HL-60 (cell line): Measurements from ENCODE around the gene MAN1C1.

Experiments used
- DNase-seq, 2 experiments: peaks; one replicate each; pipeline ENCODE4 v3.0.0-alpha.2; 2010 to 2020; ENCODE audit warnings: low read depth in 1 of 2, low spot score in 1 of 2
- H3K27ac ChIP-seq: fragments of 250-450 bp; sonication (Bioruptor Pico); replicated peaks from 2 replicates; pipeline ENCODE4 v1.5.1; 2020; ENCODE audit warnings: mild to moderate bottlenecking, moderate library complexity
- H3K27me3 ChIP-seq: fragments of 250-450 bp; sonication (Bioruptor Pico); 2 replicates; pipeline ENCODE4 v1.5.1; 2021; ENCODE audit warnings: mild to moderate bottlenecking, moderate library complexity; ENCODE audit not compliant: insufficient read depth, poor library complexity, severe bottlenecking
- H3K4me3 ChIP-seq: replicated peaks from 2 replicates; pipeline ENCODE4 v1.5.1; 2011; ENCODE audit warnings: mild to moderate bottlenecking, control low read depth, low read length; ENCODE audit not compliant: insufficient read depth
- GABPA ChIP-seq: IDR thresholded peaks from 2 replicates; pipeline ENCODE4 v1.6.1; 2012; ENCODE audit warnings: low read depth
- POLR2AphosphoS5 ChIP-seq: IDR thresholded peaks from 2 replicates; pipeline ENCODE4 v1.6.1; 2012; ENCODE audit warnings: low read depth
- SPI1 ChIP-seq: IDR thresholded peaks from 2 replicates; pipeline ENCODE4 v1.6.1; 2012; ENCODE audit warnings: low read depth, mild to moderate bottlenecking, borderline replicate concordance
- TF ChIP-seq, protein P1 (sequence below): IDR thresholded peaks from one replicate; pipeline ENCODE4 v1.5.1; 2011; ENCODE audit warnings: low read length, control low read depth, inconsistent platforms; ENCODE audit not compliant: insufficient read depth
- TF ChIP-seq, protein P2 (sequence below): IDR thresholded peaks from 2 replicates; pipeline ENCODE4 v1.6.1; 2012; ENCODE audit warnings: low read depth; ENCODE audit not compliant: insufficient replicate concordance

Gene MAN1C1

DNA sequence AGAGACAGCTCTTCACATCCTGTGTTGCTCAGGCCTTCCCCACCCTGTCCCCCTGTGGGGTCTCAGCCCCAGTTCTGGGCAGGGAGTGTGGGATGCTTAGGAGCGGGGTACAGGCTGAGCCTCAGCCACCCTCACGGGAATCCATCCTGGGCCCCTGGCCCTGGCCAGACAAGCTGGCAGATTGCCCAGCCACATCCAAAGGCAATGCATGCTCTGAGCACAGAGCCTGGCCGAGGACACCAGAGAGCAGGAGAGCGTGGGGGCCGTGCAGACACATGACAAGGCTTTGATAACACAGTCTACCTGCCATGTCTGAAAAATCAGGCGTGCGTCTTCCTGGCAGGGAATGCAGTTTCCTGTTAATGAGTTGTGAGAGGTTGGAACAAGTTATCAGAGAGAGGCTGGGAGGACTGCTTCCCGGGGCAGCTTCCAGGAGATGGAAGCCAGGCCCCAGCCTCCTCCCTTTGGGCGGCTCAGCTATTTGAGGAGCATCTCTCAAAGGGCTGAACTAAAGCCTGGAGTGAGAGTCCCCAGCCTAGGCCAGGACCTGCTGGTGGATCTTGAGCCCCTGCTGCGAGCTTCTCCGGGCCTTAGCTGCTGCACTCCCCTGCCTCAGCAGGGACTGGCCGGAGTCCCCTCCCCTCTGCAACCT, 111.2 kb downstream of the MAN1C1 start:
- Histone ChIP-seq H3K27me3 (peaks cover 4% of the 10 kb centered on the region), H3K4me3 (no peak overlapping the region), H3K27ac (no peak overlapping the region)
- DNase-seq = no peak
- no peak for TF ChIP-seq POLR2AphosphoS5
- no peak for TF ChIP-seq GABPA
- TF ChIP-seq, protein P1, sequence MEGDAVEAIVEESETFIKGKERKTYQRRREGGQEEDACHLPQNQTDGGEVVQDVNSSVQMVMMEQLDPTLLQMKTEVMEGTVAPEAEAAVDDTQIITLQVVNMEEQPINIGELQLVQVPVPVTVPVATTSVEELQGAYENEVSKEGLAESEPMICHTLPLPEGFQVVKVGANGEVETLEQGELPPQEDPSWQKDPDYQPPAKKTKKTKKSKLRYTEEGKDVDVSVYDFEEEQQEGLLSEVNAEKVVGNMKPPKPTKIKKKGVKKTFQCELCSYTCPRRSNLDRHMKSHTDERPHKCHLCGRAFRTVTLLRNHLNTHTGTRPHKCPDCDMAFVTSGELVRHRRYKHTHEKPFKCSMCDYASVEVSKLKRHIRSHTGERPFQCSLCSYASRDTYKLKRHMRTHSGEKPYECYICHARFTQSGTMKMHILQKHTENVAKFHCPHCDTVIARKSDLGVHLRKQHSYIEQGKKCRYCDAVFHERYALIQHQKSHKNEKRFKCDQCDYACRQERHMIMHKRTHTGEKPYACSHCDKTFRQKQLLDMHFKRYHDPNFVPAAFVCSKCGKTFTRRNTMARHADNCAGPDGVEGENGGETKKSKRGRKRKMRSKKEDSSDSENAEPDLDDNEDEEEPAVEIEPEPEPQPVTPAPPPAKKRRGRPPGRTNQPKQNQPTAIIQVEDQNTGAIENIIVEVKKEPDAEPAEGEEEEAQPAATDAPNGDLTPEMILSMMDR = no peak
- no peak for TF ChIP-seq SPI1

DNA sequence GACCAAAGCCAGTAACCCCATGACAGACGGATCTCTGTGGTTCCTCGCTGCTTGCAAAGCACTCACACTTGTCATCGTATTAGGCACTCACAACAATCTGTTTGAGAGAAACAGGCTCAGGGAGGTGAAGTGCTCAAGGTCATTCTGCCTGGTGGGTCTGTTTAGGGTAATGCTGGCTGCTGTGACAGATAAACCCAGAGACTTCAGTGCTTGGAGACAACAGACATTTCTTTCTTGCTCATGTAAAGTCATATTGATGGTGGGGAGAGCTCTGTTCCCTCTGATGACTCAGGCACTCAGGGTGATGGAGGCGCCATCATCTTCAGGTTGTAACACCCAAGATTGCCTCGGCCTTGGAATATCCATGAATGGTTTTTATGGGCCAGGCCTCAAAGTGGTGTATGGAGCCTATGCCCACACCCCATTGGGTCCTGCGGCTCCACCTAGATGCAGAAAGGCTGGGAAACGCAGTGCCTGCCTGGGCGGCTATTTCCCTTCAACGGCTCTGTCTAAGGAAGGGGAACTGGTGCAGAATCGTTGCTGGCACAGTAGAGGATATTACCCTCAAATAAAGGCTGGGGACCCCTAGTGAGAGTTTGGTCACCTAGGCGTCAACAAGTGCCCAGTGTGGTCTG, 111.8 kb downstream of the MAN1C1 start:
- no peak for DNase-seq
- no peak for TF ChIP-seq SPI1
- Histone ChIP-seq H3K4me3 (no peak overlapping the region), H3K27ac (no peak overlapping the region), H3K27me3 (peaks cover 2% of the 10 kb centered on the region)

DNA sequence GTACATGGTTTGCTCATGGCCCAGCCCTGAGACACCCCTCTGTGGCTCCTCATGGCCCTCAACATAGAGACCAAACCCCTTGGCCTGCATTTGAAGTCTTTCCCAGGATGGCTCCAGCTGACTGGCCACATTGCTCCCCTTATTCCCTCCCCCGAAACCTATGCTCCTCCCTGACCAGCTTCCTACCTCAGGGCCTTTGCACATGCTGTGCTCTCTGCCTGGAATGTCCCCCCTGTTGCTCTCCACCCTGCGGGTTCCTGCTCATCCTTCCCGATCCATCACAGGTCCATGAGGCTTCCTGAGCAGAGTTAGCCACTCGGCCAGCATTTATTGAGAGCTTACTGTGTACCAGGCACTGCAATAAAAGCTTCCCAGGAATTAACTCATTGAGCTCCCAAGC, 112.5 kb downstream of the MAN1C1 start:
- Histone ChIP-seq H3K4me3 (no peak overlapping the region), H3K27me3 (peaks cover 4% of the 10 kb centered on the region), H3K27ac (no peak overlapping the region)
- no peak for DNase-seq
- no peak for TF ChIP-seq SPI1
- TF ChIP-seq, protein P2, sequence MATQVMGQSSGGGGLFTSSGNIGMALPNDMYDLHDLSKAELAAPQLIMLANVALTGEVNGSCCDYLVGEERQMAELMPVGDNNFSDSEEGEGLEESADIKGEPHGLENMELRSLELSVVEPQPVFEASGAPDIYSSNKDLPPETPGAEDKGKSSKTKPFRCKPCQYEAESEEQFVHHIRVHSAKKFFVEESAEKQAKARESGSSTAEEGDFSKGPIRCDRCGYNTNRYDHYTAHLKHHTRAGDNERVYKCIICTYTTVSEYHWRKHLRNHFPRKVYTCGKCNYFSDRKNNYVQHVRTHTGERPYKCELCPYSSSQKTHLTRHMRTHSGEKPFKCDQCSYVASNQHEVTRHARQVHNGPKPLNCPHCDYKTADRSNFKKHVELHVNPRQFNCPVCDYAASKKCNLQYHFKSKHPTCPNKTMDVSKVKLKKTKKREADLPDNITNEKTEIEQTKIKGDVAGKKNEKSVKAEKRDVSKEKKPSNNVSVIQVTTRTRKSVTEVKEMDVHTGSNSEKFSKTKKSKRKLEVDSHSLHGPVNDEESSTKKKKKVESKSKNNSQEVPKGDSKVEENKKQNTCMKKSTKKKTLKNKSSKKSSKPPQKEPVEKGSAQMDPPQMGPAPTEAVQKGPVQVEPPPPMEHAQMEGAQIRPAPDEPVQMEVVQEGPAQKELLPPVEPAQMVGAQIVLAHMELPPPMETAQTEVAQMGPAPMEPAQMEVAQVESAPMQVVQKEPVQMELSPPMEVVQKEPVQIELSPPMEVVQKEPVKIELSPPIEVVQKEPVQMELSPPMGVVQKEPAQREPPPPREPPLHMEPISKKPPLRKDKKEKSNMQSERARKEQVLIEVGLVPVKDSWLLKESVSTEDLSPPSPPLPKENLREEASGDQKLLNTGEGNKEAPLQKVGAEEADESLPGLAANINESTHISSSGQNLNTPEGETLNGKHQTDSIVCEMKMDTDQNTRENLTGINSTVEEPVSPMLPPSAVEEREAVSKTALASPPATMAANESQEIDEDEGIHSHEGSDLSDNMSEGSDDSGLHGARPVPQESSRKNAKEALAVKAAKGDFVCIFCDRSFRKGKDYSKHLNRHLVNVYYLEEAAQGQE = no peak
- TF ChIP-seq GABPA = no peak

DNA sequence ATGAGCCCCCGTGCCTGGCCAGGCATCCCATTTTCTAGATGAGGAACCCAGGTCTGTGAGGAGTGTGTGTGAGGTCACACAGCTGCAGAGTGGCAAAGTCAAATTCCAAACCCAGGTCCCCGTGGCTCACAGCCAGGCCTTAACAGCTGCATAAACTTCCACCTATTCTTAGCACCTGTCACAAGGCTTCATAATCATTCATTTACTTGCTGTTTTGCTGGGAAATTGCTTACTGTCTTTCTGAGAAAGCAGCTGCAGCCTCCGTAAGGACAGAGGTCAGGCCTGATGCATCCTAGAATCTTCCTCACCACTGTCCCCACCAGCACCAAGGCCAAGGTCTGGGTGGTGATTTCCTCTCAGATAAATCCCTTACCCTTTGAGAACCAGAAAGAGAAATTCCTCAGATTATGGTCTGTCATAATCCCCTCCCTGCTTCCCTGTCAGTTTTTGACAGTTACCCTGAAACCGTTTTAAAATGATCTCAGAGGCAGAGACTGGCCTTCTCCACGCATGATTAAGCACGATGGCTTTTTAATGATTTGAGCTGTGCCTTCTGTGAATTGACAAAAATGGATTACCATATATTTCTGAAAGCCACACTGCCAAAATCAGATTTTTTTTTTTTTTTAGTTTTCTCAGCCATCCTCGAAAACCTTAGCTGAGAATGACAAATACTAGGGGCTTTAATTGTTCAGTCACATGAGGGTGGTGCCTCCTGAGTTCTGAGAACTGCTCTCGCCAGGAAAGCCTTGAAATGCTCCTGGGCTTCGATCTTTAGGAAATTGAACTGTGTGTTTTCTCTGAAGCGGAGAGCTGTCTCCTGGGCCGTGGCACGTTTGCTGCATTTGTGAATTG, 113.4 kb downstream of the MAN1C1 start:
- TF ChIP-seq, protein P2 = no peak
- TF ChIP-seq SPI1 (no peak), GABPA (no peak), POLR2AphosphoS5 (no peak)
- TF ChIP-seq, protein P1 = no peak
- DNase-seq = no peak
- Histone ChIP-seq H3K27me3 (peaks cover 4% of the 10 kb centered on the region), H3K4me3 (no peak overlapping the region), H3K27ac (no peak overlapping the region)
